Sigmoid colon (tissue), 7 donors: Measurements from ENCODE around the gene KRTAP10-11. TPM values are rescaled to one million over a fixed set of nuclear protein-coding genes. Genes with fewer than 3 reads are reported as not detected.
"Not testable (repeated sequence)": the region's sequence is repeated elsewhere in the genome, so short reads cannot be mapped to it uniquely, and the experiment has no call there.

Source experiments
- DNase-seq: peaks from one replicate; pipeline ENCODE4 v3.0.0-alpha.2; 2019
- H3K27ac ChIP-seq, 4 donors: fragments of 200-600 bp; sonication (generic); one replicate each; pipeline ENCODE4 v1.5.1; 2016 to 2019; ENCODE audit warnings: mild to moderate bottlenecking in 1 of 4
- H3K27me3 ChIP-seq, 3 donors: fragments of 200-600 bp; sonication (generic); one replicate each; pipeline ENCODE4 v1.5.1; 2019; ENCODE audit warnings: mild to moderate bottlenecking in 1 of 3
- H3K36me3 ChIP-seq, 4 donors: fragments of 200-600 bp; sonication (generic); one replicate each; pipeline ENCODE4 v1.5.1; 2016 to 2019
- H3K4me1 ChIP-seq, 4 donors: fragments of 200-600 bp; sonication (generic); one replicate each; pipeline ENCODE4 v1.5.1; 2017 to 2019
- H3K4me3 ChIP-seq, 4 donors: fragments of 200-600 bp; sonication (generic); one replicate each; pipeline ENCODE4 v1.5.1; 2017 to 2019; ENCODE audit warnings: mild to moderate bottlenecking in 2 of 4, moderate library complexity in 1 of 4
- H3K9me3 ChIP-seq, 4 donors: fragments of 200-600 bp in 3 of 4; sonication (generic) in 3 of 4; one replicate each; pipeline versions ENCODE4 v1.5.1 to v1.6.1; 2013 to 2019
- CTCF ChIP-seq, 4 experiments: fragments of 450-650 bp in 3 of 4; fragments of 200-600 bp in 1 of 4; IDR thresholded peaks; one replicate each; pipeline ENCODE4 v1.5.1; 2016 to 2019; ENCODE audit warnings: antibody characterized with exemption in 4 of 4, mild to moderate bottlenecking in 3 of 4, moderate library complexity in 2 of 4
- EP300 ChIP-seq, 4 donors: sonication (generic); formaldehyde crosslinking; IDR thresholded peaks; one replicate each; pipeline ENCODE4 v1.6.1; 2017; ENCODE audit warnings: antibody characterized with exemption in 4 of 4
- POLR2A ChIP-seq, 2 donors: fragments of 450-650 bp; IDR thresholded peaks; one replicate each; pipeline ENCODE4 v1.6.1; 2016; ENCODE audit warnings: antibody characterized with exemption in 2 of 2, mild to moderate bottlenecking in 2 of 2, moderate library complexity in 2 of 2
- POLR2AphosphoS5 ChIP-seq, 4 donors: sonication (generic); formaldehyde crosslinking; IDR thresholded peaks; one replicate each; pipeline ENCODE4 v1.6.1; 2017; ENCODE audit warnings: antibody characterized with exemption in 4 of 4
- WGBS, 2 donors: extraction: QIAGEN DNeasy Blood & Tissue Kit; methylation state at CpG; one replicate each; pipeline ENCODE4 v1.1.7; 2013; 5-methylcytosine and 5-hydroxymethylcytosine counted together
- intact Hi-C: fragments of 100-400 bp; cut with DNase I; formaldehyde crosslinking; loops from one replicate; pipeline ENCODE4 v1.15.1; 2023
- polyA plus RNA-seq, 3 donors: library from polyadenylated mRNA; stranded (reverse); fragments of 200-250 nt; gene quantifications; one replicate each; pipeline ENCODE4 v1.2.3, GENCODE V29; 2013
- total RNA-seq, 4 donors: library from RNA; depleted of rRNA; stranded (reverse); fragments of >200 nt; gene quantifications; one replicate each; pipeline ENCODE4 v1.1.0, GENCODE V29; 2016
- donor health status: healthy with polysubstance abuse.
- donor health status: Bipolar disorder and iron deficiency.
- donor health status: healthy.

The KRTAP10-11 gene
- total and polyA plus RNA-seq, 7 donors: not detected

- Histone ChIP-seq H3K27ac (no peak overlapping the region), H3K9me3 (peaks cover 0 to 8% (median 3%) of the 10 kb centered on the region in 4 donors), H3K36me3 (no peaks in the 10 kb centered on the region), H3K4me3 (no peak overlapping the region), H3K4me1 (no peaks in the 10 kb centered on the region), H3K27me3 (peaks cover 0 to 26% (median 13%) of the 10 kb centered on the region in 3 donors)
- intact Hi-C loops: no loop called here
- TF ChIP-seq CTCF (IDR thresholded peaks at IDR 0.05) (no peak), EP300 (IDR thresholded peaks at IDR 0.05) (no peak), POLR2A (IDR thresholded peaks at IDR 0.05) (no peak), POLR2AphosphoS5 (IDR thresholded peaks at IDR 0.05) (no peak)
- DNase-seq: no peak
- WGBS, 2 donors: 61 to 85% methylated on average over 2 of the region's 2 CpGs
Observed at GRCh38 chr21:44630440-44630839, 15.8 kb upstream of the KRTAP10-11 start.

GRCh38 chr21:44632067-44632466 is 14.1 kb upstream of the KRTAP10-11 start:
- 81 to 87% methylated on average over 1 of the region's 1 CpG for WGBS, 2 donors
- Histone ChIP-seq H3K4me1 (no peaks in the 10 kb centered on the region), H3K4me3 (no peak overlapping the region), H3K27ac (no peak overlapping the region), H3K36me3 (no peaks in the 10 kb centered on the region), H3K9me3 (peaks cover 0 to 8% (median 3%) of the 10 kb centered on the region in 4 donors), H3K27me3 (peaks cover 0 to 23% (median 13%) of the 10 kb centered on the region in 3 donors)
- DNase-seq: no peak
- no peak for TF ChIP-seq POLR2A (IDR thresholded peaks at IDR 0.05)
- TF ChIP-seq EP300 (IDR thresholded peaks at IDR 0.05): no peak
- no peak for TF ChIP-seq CTCF (IDR thresholded peaks at IDR 0.05)
- intact Hi-C loops: no loop called here

- H3K9me3 ChIP-seq: peaks cover 0 to 10% (median 0%) of the 10 kb centered on the region in 4 donors
- no peak for DNase-seq
- H3K27me3 ChIP-seq: peaks cover 0 to 32% (median 0%) of the 10 kb centered on the region in 3 donors
- no peaks in the 10 kb centered on the region for H3K36me3 ChIP-seq
- H3K4me1 ChIP-seq: no peaks in the 10 kb centered on the region
- TF ChIP-seq POLR2AphosphoS5 (IDR thresholded peaks at IDR 0.05) (no peak), EP300 (IDR thresholded peaks at IDR 0.05) (no peak), POLR2A (IDR thresholded peaks at IDR 0.05) (no peak), CTCF (IDR thresholded peaks at IDR 0.05) (no peak)
- intact Hi-C loops: no loop called here
- no peak overlapping the region for H3K27ac ChIP-seq
- no peak overlapping the region for H3K4me3 ChIP-seq
- WGBS, 2 donors: 81 to 85% methylated on average over 15 of the region's 15 CpGs
Observed at GRCh38 chr21:44636209-44637017, 9.8 kb upstream of the KRTAP10-11 start.

- TF ChIP-seq CTCF (IDR thresholded peaks at IDR 0.05) (no peak), EP300 (IDR thresholded peaks at IDR 0.05) (no peak), POLR2AphosphoS5 (IDR thresholded peaks at IDR 0.05) (no peak), POLR2A (IDR thresholded peaks at IDR 0.05) (no peak)
- H3K9me3 ChIP-seq: peaks cover 0 to 5% (median 0%) of the 10 kb centered on the region in 4 donors
- H3K4me1 ChIP-seq: no peaks in the 10 kb centered on the region
- no peaks in the 10 kb centered on the region for H3K36me3 ChIP-seq
- intact Hi-C loops: no loop called here
- H3K27ac ChIP-seq: no peak within 1 kb of the TSS
- peaks cover 0 to 32% (median 0%) of the 10 kb centered on the region in 3 donors for H3K27me3 ChIP-seq
- DNase-seq: no peak
- no peak within 1 kb of the TSS for H3K4me3 ChIP-seq
- 50 to 68% methylated on average over 21 of the region's 21 CpGs for WGBS, 2 donors
Observed at GRCh38 chr21:44637018-44637850, 9.0 kb upstream of the KRTAP10-11 start, which contains the start of gene KRTAP10-10. Gene KRTAP10-10 (plus strand): TSS chr21:44637356. CDS start chr21:44637418, 62 bp downstream.

GRCh38 chr21:44637851-44638348 is 8.3 kb upstream of the KRTAP10-11 start:
- H3K4me3 ChIP-seq, H3K36me3 ChIP-seq, DNase-seq, H3K27ac ChIP-seq, intact Hi-C loops, H3K4me1 ChIP-seq, H3K9me3 ChIP-seq: not testable (repeated sequence)
- WGBS, 2 donors: 58 to 63% methylated on average over 12 of the region's 12 CpGs
- H3K27me3 ChIP-seq: peaks cover 0 to 32% (median 0%) of the 10 kb centered on the region in 3 donors

- H3K36me3 ChIP-seq, intact Hi-C loops, H3K4me3 ChIP-seq, H3K27ac ChIP-seq, DNase-seq, H3K4me1 ChIP-seq, H3K9me3 ChIP-seq: not testable (repeated sequence)
- WGBS, 2 donors: 79 to 80% methylated on average over 21 of the region's 21 CpGs
- peaks cover 0 to 32% (median 0%) of the 10 kb centered on the region in 3 donors for H3K27me3 ChIP-seq
Observed at GRCh38 chr21:44638506-44639330, 7.5 kb upstream of the KRTAP10-11 start.
